Embryonic facial prominence (tissue), 1 donor: ENCODE data around the gene NXN.
"Not testable (repeated sequence)": the region's sequence is repeated elsewhere in the genome, so short reads cannot be mapped to it uniquely, and the experiment has no call there.

Experiments used
- DNase-seq: peaks from one replicate; pipeline ENCODE4 v3.0.0-alpha.2; 2016; ENCODE audit errors: extremely low spot score

NXN gene

DNA sequence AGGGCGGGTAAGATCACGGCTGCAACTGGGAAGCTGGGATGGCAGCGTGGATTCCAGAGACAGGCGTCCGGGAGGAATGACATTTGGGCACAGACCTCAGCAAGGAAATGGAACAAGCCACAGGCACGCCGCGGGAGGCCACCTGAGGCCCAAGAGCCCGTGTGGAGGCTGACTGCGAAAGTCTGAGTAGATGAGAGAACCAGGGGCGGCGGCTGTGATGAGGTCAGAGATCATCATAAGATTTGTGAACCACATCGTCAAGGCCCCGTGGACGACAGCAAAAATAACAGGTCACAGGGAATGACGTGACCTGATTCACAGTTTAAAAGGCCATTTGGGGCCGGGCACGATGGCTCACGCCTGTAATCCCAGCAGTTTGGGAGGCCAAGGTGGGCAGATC is 149.2 kb downstream of the NXN start:
- no peak for DNase-seq

DNA sequence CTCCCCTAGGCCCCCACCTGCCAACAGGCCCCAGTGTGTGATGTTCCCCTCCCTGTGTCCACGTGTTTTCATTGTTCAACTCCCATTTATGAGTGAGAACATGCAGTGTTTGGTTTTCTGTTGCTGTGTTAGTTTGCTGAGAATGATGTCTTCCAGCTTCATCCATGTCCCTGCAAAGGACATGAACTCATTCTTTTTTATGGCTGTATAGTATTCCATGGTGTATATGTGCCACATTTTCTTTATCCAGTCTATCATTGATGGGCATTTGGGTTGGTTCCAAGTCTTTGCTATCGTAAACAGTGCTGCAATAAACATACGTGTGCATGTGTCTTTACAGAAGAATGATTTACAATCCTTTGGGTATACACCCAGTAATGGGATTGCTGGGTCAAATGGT is 150.0 kb downstream of the NXN start:
- not testable (repeated sequence) for DNase-seq

DNA sequence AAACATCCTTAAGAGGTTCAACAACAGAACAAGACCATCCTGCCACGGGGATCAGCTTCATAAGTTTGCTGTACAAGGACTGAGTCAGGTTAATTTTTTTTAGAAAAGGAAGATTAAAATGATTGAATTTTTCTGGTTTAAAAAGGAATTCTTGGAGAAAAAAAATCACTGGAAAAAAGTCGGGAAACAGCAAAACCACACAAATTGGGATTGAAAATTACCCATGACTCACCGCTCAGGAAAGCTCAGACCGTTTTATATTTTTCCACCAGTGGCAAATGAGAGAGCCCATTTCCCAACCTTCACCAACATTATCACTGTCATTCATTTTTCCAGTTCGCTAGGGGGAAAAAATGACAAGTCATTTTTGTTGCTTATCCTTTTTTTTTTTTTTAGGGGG is 150.8 kb downstream of the NXN start:
- DNase-seq, result no peak

DNA sequence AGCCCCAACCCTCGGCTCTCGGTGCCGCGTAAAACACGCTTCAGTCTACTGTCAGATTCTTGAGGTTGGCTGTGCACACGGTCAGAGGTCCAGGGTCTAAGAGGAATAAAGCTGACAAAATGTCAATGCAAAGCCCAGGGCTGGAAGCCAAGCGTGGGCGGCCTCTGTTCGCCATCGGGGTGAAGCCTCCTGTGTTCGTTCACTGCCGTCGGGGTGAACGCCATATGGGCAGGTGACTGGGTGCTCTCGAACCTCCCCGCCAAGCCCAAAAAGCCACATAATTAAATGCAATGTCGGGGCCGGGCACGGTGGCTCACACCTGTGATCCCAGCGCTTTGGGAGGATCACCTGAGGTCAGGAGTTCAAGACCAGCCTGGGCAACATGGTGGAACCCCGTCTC is 152.8 kb downstream of the NXN start:
- no peak for DNase-seq

DNA sequence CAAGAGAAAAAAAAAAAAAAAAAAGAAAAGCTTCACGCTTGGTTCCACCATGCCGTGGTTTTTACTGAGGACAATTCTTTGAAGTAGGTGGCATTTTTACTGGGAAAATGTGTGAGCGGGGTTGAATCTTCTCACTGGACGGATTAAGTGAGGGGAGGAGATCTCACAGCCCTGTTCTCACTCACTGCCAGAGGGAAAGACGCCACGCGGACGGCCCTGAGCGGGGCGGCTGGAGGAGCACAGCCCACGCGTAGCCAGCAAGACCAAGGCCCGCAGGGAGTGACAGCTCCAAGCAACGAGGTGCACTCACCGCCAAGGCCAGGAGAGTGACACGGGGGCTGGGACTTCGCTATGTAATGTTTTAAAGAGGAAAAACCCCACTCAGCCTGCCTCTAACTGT is 154.4 kb downstream of the NXN start:
- no peak for DNase-seq

DNA sequence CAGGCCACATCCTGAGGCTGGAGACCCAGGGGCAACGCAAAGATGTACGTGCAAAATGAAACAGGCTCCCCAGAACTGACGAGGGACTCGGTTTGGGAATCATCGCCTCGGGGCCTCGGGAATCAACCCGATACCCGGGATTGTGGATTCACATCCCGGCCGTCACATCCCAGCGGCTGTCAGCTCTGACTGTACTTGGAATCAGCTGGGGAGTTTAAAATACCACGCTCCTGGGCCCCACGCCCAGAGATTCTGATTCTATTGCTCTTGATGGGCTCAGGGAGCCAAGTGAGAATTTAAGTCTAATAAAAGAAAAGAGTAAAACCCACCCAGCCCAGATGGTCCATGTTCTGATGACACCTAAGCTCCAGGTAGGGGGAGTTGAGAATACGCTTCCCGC is 155.2 kb downstream of the NXN start:
- no peak for DNase-seq

DNA sequence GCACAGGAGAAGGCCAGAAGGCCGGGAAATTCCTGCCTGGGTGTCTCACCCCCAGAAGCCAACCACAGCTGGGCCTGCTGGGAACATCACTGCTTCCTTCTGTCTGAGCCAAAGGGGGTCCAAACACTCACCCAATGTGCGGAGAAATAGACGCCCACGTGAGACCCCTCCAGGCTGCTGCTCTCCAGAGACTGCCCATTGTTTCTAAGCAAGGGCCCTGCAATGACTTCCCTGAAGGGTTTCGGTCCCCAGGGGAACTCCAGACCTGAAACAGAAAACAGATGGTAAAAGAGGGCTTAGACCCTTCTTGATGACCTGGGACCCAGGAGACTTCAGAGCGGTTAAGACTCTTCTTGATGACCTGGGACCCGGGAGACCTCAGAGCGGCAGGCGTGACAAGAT is 156.1 kb downstream of the NXN start:
- DNase-seq, result no peak

DNA sequence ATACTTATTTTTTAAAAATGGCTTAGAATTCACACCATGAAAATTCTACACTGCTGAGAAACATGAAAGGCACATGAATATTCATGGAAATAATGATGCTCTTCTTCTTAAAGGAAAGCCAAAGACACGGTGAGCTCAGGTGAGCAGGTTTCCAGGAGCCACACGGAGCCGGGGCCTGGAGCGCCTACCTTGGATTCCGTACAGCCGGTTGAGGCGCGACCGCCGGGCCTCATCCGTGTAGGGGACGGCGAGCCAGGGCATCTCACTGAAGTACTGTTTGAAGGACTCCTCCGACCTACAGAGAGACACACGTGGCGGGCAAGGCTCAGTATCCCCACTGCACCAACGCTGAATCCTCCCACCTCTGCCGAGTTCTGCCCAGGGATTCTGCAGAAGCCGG is 160.3 kb downstream of the NXN start:
- DNase-seq, result no peak

DNA sequence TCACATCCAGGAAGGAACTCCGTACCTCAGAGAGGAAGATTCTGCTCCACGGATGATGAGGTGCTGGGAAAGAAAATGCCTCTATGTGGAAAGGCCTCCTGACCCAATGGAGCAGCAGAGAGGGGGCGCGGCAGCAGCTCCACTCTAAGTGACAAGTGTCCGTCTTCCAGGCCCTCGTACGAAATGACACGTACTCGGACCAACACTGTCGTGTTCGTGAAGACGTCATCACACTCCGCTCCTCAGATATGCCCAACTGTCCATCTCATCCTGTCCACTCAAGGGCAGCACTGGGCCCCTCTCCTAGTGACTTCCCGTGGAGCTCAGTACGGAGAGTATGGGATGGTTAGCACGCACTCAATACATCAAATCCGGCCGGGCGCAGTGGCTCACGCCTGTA is 165.2 kb downstream of the NXN start:
- no peak for DNase-seq

DNA sequence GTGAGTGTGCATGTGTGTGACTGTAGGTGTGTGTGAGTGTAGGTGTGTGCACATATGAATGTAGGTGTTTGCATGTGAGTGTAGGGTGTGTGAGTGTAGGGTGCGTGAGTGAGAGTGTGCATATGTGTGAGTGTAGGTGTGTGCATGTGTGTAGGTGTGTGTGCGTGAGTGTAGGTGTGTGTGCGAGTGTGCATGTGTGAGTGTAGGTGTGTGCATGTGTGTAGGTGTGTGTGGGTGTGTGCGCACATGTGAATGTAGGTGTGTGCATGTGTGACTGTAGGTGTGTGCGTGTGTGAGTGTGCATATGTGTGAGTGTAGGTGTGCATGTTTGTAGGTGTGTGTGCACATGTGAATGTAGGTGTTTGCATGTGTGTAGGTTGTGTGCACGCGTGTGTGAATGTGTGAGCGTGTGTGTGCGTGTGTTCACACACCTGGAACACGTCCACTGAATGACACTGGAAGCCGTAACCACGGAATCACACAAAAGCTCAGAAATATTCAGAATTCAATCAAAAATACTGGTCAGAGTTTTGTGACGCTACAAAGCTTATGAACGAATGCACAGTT is 166.9 kb downstream of the NXN start:
- DNase-seq, result no peak

DNA sequence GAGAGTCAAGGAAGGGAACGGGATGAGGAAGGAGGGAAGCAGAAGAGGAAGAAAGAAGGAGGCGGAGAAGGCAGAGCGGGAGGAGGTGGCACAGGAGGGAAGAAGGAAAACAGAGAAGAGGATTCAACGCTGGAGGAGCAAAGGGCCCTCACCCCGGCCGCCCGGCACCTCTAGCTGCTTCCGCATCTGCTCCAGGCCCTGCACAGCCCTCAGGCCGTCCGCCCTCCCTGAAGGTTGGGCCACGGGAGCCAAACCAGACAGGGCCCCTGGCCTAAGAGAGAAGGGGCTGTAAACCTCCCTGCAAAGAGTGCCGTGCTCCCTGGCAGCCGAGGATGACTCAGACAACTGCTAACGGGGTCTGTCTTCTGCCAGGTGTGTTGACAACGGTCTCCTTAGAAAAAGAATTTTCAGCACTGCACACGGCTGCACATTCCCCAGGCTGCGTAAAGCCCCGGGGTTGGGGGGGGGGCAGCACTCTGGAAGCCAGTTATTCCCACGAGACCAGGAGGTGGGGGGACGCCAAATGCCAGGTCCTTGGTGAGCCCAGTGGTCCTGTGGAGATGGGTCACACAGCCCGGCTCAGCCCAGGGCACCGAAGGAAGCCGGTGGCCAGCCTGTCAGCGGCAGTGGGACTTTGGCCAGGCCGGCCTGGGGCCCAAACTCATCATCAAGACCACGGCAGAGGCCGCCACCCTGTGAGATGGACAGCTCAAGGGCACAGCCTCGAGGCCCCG is 168.4 kb downstream of the NXN start:
- no peak for DNase-seq

DNA sequence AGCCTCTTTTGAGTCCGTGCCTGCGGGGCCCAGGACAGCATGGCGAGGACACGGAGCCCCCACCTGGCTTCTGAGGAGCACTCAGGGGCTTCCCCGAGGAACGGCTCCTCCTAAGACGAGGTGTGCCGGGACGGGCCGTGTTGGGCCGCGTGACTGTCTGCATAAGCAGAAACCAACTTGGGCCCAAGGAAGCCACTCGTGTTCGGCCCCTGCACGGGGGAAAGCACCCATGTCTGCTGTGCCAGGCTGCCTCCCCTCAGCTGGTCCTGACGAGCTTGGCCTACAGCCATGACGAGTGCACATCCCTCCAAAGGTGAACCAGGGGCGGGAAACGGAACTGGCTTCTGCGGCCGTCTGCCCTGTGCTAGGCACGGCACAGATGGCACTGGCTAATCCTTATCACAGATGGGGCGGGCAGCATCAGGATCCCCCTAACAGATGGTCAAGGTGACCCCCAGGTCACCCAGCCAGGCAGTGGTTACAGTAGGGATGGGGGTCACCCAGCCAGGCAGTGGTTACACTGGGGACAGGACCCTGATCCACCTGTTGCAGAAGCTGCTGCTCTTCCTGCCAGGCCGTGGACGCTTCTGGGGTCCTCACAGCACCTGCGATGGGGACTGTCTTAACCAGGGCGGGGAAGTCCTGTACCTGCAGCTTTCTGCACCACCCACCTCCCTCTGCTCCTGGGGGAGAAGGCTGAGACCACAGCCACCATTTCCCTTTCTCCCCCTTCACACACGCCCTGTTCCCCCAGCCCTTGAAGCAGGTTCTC is 171.9 kb downstream of the NXN start:
- no peak for DNase-seq

DNA sequence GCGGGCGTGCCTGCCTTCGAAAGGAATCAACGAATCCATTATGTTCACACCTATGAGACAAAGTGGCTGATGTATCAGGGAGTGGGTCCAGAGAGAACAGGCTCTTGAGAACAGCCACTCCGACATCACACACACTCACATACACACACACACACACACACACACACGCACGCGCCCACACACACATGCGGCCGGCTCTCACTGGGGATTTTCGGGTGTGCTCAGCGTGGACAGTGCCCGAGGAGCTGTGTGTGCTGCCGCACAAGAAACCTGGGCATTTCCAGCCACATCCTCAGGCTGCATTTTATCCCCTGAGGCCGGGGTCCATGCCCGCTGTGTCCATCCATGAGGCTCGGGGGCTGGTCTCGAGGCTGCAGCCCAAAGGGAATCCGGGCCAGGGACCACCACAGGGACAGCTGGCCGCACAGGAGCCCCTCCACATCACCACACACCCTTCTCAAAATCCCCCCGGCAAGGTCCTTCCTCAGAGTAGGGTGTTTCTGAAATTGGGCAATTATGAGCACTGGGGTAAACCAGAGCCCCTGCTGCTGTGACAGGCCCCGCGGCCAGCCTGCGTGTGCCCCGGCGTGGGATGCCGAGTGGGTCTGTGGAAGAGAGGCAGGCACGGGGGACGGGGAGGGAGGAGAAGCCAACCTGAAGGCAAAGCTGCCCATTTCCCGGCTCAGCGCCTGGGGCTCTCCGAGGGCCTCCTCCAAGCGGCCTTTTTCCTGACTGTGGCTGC is 172.6 kb downstream of the NXN start:
- no peak for DNase-seq

DNA sequence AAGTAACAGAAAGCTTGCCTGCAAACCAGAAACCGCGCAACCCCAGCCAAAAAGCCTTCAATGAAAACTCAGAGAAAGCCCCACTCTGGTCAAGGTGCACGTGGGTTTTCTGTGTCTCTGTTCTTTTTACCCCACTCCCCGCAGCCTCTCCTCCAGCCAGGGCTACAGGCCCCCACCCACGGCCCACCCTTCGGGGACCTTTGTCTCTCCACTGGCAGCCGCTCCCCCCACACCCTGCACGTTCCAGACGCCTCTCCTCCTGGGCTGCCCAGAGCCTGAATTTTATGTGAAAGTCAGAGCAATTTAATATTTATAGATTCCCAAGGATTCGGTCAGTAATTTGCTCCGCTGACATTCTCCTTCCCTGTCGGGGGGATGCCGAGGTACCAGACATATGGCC is 173.2 kb downstream of the NXN start:
- no peak for DNase-seq

DNA sequence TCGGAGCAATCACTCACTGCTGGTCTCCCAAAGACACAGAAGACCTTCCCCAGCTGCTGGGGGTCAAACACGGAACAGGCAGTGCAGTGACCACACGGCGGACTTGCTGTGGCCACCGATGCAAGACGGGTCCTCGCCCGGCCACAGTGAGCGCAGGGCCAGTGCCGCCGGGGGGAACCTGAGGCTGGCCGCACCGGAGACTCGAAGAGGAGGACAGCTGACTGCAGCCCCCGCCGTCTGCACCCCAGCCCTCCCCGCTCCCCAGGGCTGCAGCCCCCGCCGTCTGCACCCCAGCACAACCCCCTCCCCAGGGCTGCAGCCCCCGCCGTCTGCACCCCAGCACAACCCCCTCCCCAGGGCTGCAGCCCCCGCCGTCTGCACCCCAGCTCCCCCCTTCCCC is 173.7 kb downstream of the NXN start:
- not testable (repeated sequence) for DNase-seq

DNA sequence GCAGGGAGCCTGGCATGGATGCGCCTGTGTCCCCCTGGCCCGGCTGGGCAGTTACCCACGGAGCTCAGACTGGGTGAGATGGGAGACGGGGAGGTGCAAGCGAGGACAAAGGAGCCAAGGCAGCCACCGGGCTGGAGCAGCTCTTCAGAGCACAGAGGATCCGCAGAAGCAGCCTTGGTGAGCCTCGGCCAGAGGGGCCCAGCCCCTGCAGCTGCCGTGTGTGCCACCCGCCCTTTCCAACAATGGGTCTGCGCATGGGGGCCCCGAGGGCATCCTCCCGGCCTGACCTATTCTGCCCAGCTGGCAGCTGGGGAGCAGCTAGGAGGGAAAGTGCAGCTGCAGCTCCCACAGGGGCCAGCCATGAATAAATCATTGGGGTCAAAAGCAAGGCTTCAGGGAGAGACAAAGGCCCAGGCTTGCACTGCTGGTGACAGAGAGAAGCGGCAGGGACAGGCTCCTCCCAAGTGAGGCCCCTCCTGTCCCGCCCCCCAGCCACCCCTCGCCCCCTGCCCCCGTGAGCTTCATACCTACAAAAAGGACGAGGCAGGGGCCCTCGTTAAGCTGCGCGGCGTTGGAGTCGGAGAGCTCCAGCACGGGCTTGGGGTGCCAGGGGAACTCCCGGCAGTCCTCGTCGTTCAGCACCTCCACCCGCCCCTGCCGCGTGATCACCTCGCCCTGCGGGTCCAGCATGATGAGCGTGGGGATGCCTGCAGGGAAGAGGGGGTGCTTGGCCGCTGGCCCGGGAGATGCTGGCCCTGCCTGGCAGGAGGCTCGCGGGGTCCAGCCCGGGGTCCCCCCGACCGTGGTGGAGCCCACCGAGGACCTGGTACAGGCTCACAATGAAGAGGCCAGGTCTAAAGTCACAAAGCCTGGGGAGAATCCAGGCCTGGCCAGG is 174.8 kb downstream of the NXN start:
- no peak for DNase-seq

DNA sequence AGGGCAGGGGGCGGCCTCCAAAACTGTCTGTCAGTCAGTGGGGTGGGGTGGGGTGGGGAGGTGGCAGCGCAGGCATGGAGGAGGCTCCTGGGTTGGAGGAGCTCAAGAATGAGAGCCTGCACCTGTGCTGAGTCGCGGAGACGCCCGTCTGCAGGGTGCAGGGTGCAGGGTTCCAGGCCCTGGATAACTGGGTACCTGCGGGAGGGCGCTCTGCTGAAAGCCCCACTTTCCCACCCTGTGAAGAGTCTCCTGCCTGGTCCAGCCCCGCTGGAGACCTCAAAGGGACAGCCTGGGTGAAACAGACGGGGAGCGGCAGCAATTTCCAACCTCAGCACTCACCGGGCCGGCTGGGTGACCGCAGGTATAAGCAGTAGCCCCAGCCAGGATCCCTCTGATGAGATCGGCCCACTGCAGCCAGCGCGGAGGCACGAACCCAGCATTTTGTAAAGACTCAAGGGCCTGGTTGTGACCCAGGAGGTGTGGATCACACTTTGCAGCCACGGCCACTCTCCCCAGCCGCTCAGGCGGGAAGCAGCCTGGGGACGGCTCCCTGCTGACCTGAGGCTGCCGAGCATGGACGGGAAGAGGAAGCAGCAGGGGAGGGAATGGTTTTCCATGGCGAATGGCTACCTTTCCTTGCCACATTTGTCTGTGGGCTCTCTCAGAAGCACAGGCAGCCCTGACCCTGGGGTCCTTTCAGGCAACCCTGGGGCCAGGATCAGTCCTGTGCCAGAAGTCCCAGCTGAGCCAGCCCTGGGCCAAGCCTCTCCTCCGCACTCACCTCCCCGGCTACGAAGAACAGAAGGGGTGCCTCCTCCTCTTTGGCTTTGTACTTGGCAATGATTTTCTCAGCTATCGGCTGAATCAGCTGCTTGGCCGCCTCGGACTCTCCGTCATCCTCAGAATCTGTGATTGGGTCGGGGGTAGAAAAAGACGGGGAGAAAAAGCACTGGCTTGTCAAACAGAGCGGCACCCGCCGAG is 176.4 kb downstream of the NXN start:
- DNase-seq, result no peak

DNA sequence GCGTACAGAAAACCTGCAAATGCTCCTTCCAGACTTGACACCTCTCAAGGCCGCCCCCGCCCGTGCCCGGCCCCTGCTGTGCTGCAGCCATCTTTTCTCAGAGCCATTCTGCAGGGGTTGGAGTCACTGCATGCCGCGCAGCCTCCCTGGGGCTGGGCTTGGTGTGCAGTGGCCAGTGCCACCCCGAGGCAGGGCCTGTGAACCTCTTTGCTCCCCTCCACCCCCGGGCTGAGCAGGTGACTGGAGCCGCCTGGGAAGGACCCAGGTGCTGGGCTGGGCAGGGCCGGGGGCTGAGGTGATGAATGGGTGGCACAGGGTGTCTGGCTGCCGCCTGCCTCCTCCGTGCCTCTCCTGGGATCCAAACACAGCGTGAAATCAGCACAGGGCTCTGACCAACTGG is 177.1 kb downstream of the NXN start:
- DNase-seq, result no peak

DNA sequence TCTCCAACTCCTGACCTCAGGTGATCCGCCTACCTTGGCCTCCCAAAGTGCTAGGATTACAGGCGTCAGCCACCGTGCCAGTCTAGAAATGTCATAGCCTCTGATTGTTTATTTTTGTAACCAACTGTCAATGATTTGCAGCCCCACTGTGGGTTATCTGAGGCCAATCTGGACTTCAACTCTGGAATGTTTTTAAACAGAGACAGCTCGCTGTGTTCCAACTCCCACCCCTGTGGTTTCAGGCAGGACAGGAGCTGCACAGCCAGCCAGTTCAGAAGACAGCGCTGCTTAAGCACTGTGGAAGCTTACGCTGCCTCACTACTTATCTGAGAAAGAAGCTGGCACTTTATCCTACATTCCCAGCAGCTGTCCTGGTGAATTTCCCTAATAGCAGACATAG is 177.9 kb downstream of the NXN start:
- no peak for DNase-seq
